K562 (cell line): ENCODE measurements around the gene SGIP1. TPM values are rescaled to one million over a fixed set of nuclear protein-coding genes. Genes with fewer than 3 reads are reported as not detected.
A peak's percentile ranks its signal among the peaks of the same experiment; 100 is the strongest.

Experiments
- ATAC-seq: fragments of 200-7000 bp; cut with Tn5 transposase; 3 replicates; pipeline ENCODE4 v1.9.1; 2020; ENCODE audit warnings: moderate library complexity
- BruUV-seq: library from RNA; stranded (reverse); fragments of 400-500 nt; replicated peaks from 2 replicates; lab custom pipeline; 2021; lab: Mats Ljungman, UMichigan
- CTCF ChIA-PET: fragments of 300-600 bp; formaldehyde crosslinking; extraction: SDS; loops from one replicate; lab custom pipeline; 2021; ENCODE audit warnings: low intra/inter-chr PET ratio; lab: Yijun Ruan, JAX
- POLR2A ChIA-PET: fragments of 300-600, 350-650 bp; sonication (Branson Sonifier 250); formaldehyde crosslinking; extraction: SDS; loops from one replicate; lab custom pipeline; 2021; ENCODE audit warnings: antibody characterized with exemption, inconsistent platforms; lab: Yijun Ruan, JAX
- DNase-seq, 4 experiments: peaks; one replicate each; pipeline versions ENCODE4 v3.0.0 to v3.0.0-alpha.2; 2011 to 2018; ENCODE audit warnings: low spot score in 3 of 4, mixed read lengths in 3 of 4; ENCODE audit errors: extremely low read depth in 1 of 4
- FAIRE-seq: peaks from 2 replicates; lab custom pipeline; 2011; peaks lifted over from hg19 to GRCh38; lab: Jason Lieb, UNC
- H2AFZ ChIP-seq: 2 replicates; pipeline ENCODE4 v1.6.0; 2011; ENCODE audit warnings: low read depth, low read length, control low read depth, inconsistent platforms
- H3K27ac ChIP-seq: fragments of 200-600 bp; 3 replicates; pipeline ENCODE4 v1.8.0; 2011; ENCODE audit warnings: low read depth, mild to moderate bottlenecking, control low read depth, inconsistent platforms, low read length, moderate library complexity, mixed read lengths; ENCODE audit errors: extremely low read depth
- H3K27me3 ChIP-seq, 2 experiments: fragments of 300-600 bp in 1 of 2; 2 replicates in 1 of 2; 3 replicates in 1 of 2; pipeline versions ENCODE4 v1.6.0 to v1.8.0; 2011; ENCODE audit warnings: inconsistent platforms in 2 of 2, low read length in 2 of 2, mild to moderate bottlenecking in 1 of 2, mixed read lengths in 1 of 2, moderate library complexity in 1 of 2; ENCODE audit not compliant: control insufficient read depth in 2 of 2, insufficient read depth in 2 of 2
- H3K36me3 ChIP-seq: fragments of 300-600 bp; 3 replicates; pipeline ENCODE4 v1.8.0; 2011; ENCODE audit warnings: mild to moderate bottlenecking, low read length, inconsistent platforms; ENCODE audit not compliant: control insufficient read depth, insufficient read depth
- H3K4me1 ChIP-seq, 2 experiments: fragments of 200-600 bp in 1 of 2; replicated peaks in 1 of 2; 2 replicates in 1 of 2; 3 replicates in 1 of 2; pipeline versions ENCODE4 v1.5.1 to v1.8.0; 2011; ENCODE audit warnings: inconsistent platforms in 2 of 2, low read length in 2 of 2, mild to moderate bottlenecking in 1 of 2, mixed read lengths in 1 of 2, moderate library complexity in 1 of 2; ENCODE audit not compliant: control insufficient read depth in 2 of 2, insufficient read depth in 2 of 2
- H3K4me2 ChIP-seq: 2 replicates; pipeline ENCODE4 v1.6.1; 2011; ENCODE audit warnings: low read length, control low read depth, inconsistent platforms, mixed read lengths; ENCODE audit not compliant: insufficient read depth
- H3K4me3 ChIP-seq: fragments of 200-600 bp; sonication (generic), shearing (Covaris generic); 2 replicates; pipeline ENCODE4 v1.5.1; 2016; ENCODE audit warnings: control low read depth, inconsistent platforms
- H3K79me2 ChIP-seq: fragments of 200-600 bp; 3 replicates; pipeline ENCODE4 v1.8.0; 2011; ENCODE audit warnings: low read length, inconsistent platforms; ENCODE audit not compliant: control insufficient read depth, insufficient read depth
- H3K9ac ChIP-seq, 2 experiments: 2 replicates each; pipeline versions ENCODE4 v1.6.0 to v1.6.1; 2011; ENCODE audit warnings: low read depth in 2 of 2, low read length in 2 of 2, control low read depth in 1 of 2, inconsistent platforms in 1 of 2, mild to moderate bottlenecking in 1 of 2, mixed read lengths in 1 of 2; ENCODE audit not compliant: insufficient read depth in 1 of 2
- H3K9me1 ChIP-seq: one replicate; pipeline ENCODE4 v1.6.0; 2011; ENCODE audit warnings: inconsistent platforms, mild to moderate bottlenecking, low read length, moderate library complexity; ENCODE audit not compliant: control insufficient read depth, insufficient read depth
- H3K9me3 ChIP-seq: replicated peaks from 2 replicates; pipeline ENCODE4 v1.5.1; 2011; ENCODE audit warnings: low read depth, low read length, inconsistent platforms; ENCODE audit not compliant: control insufficient read depth, insufficient read depth
- H4K20me1 ChIP-seq: replicated peaks from 2 replicates; pipeline ENCODE4 v1.6.1; 2011; ENCODE audit warnings: low read length, inconsistent platforms, mixed read lengths; ENCODE audit not compliant: control insufficient read depth, insufficient read depth
- ADNP ChIP-seq: fragments of 200-800 bp; sonication (Bioruptor generic); IDR thresholded peaks from 2 replicates; pipeline ENCODE4 v1.6.1; 2016; ENCODE audit warnings: missing genetic modification characterization, missing compliant biosample characterization
- BHLHE40 ChIP-seq: IDR thresholded peaks from 2 replicates; pipeline ENCODE4 v1.6.1; 2011; ENCODE audit warnings: low read length, improper control_type of control experiment
- CCNT2 ChIP-seq: IDR thresholded peaks from 2 replicates; pipeline ENCODE4 v1.6.1; 2011; ENCODE audit warnings: borderline replicate concordance, low read depth, mild to moderate bottlenecking, moderate library complexity, mixed read lengths, low read length; ENCODE audit not compliant: insufficient read length; ENCODE audit errors: extremely low read depth
- ELK3 ChIP-seq: fragments of 450-650 bp; formaldehyde crosslinking; IDR thresholded peaks from 2 replicates; pipeline ENCODE4 v1.4.0; 2020; ENCODE audit warnings: mild to moderate bottlenecking
- ETV6 ChIP-seq, 3 experiments: fragments of 150-350 bp in 1 of 3; sonication (generic) in 1 of 3; formaldehyde crosslinking in 1 of 3; IDR thresholded peaks; 2 replicates each; pipeline versions ENCODE4 v1.6.1 to v1.8.0; 2014 to 2022; ENCODE audit warnings: borderline replicate concordance in 2 of 3, low read depth in 2 of 3, antibody characterized with exemption in 1 of 3, low read length in 1 of 3, mild to moderate bottlenecking in 1 of 3, missing genetic modification reagents in 1 of 3
- FOXM1 ChIP-seq, 2 experiments: fragments of 450-650 bp in 1 of 2; sonication (generic) in 1 of 2; formaldehyde crosslinking in 1 of 2; IDR thresholded peaks; 2 replicates each; pipeline versions ENCODE4 v1.6.1 to v1.9.0; 2017 to 2022; ENCODE audit warnings: low read depth in 2 of 2, mild to moderate bottlenecking in 2 of 2, missing genetic modification reagents in 1 of 2, moderate library complexity in 1 of 2
- HDAC2 ChIP-seq: fragments of 450-650 bp; IDR thresholded peaks from 2 replicates; pipeline ENCODE4 v1.6.1; 2016; ENCODE audit warnings: mild to moderate bottlenecking
- KLF6 ChIP-seq: fragments of 250-450 bp; sonication (Bioruptor Pico); IDR thresholded peaks from 2 replicates; pipeline ENCODE4 v1.4.0; 2020; ENCODE audit warnings: mild to moderate bottlenecking, moderate library complexity, borderline replicate concordance
- MEF2A ChIP-seq: IDR thresholded peaks from 2 replicates; pipeline ENCODE4 v1.6.1; 2011; ENCODE audit warnings: low read depth, mild to moderate bottlenecking, low read length, moderate library complexity; ENCODE audit not compliant: control insufficient read depth
- NEUROD1 ChIP-seq: fragments of 150-350 bp; IDR thresholded peaks from 2 replicates; pipeline ENCODE4 v1.6.1; 2014; ENCODE audit warnings: borderline replicate concordance, low read length, low read depth; ENCODE audit not compliant: partially characterized antibody
- NFATC3 ChIP-seq: fragments of 450-650 bp; IDR thresholded peaks from 2 replicates; pipeline ENCODE4 v1.6.1; 2017; ENCODE audit warnings: mild to moderate bottlenecking
- NR2C2 ChIP-seq, 2 experiments: fragments of 200-800 bp in 1 of 2; sonication (Bioruptor generic) in 1 of 2; sonication (generic) in 1 of 2; formaldehyde crosslinking in 1 of 2; IDR thresholded peaks; 2 replicates each; pipeline versions ENCODE4 v1.6.1 to v1.8.0; 2016 to 2022; ENCODE audit warnings: mild to moderate bottlenecking in 1 of 2, missing compliant biosample characterization in 1 of 2, missing genetic modification characterization in 1 of 2, missing genetic modification reagents in 1 of 2
- POLR2A ChIP-seq: fragments of 450-650 bp; conservative IDR thresholded peaks from 2 replicates; pipeline ENCODE4 v1.6.1; 2016
- RB1 ChIP-seq: fragments of 450-650 bp; IDR thresholded peaks from 2 replicates; pipeline ENCODE4 v1.6.1; 2017; ENCODE audit warnings: low read depth, mild to moderate bottlenecking
- THRB ChIP-seq: fragments of 450-650 bp; formaldehyde crosslinking; conservative IDR thresholded peaks from 2 replicates; pipeline ENCODE4 v1.4.0; 2022; ENCODE audit warnings: mild to moderate bottlenecking, missing genetic modification characterization
- ZBED1 ChIP-seq: IDR thresholded peaks from 2 replicates; pipeline ENCODE4 v1.6.1; 2014
- ZNF280B ChIP-seq: fragments of 250-450 bp; sonication (Bioruptor Pico); IDR thresholded peaks from 2 replicates; pipeline ENCODE4 v1.5.1; 2021; ENCODE audit warnings: mild to moderate bottlenecking
- ZNF41 ChIP-seq: fragments of 250-450 bp; sonication (Bioruptor Pico); conservative IDR thresholded peaks from 2 replicates; pipeline ENCODE4 v1.4.0; 2020; ENCODE audit warnings: mild to moderate bottlenecking
- WGBS: fragments of 100-300 bp; shearing (Covaris generic); methylation state at CpG from one replicate; pipeline ENCODE4 v1.1.6; 2016; ENCODE audit warnings: low coverage, mixed read lengths; ENCODE audit not compliant: insufficient coverage; ENCODE audit errors: missing lambda C conversion rate; 5-methylcytosine and 5-hydroxymethylcytosine counted together
- in situ Hi-C: fragments of 300-500 bp; cut with MboI; formaldehyde crosslinking; loops from 4 replicates; pipeline ENCODE4 v1.15.0; 2018; ENCODE audit warnings: inconsistent platforms, mixed read lengths
- intact Hi-C: fragments of 100-400 bp; cut with micrococcal nuclease; formaldehyde crosslinking; loops from 2 replicates; pipeline ENCODE4 v1.14.2; 2022
- polyA plus RNA-seq, 8 experiments: library from polyadenylated mRNA; depleted of rRNA in 4 of 8; stranded (reverse) in 5 of 8; unstranded in 3 of 8; fragments of >200 nt; fragmentation: Nextera tagmentation in 2 of 8; fragmentation: Illumina TruSeq in 1 of 8; extraction: Ambion mirVana in 2 of 8; extraction: Trizol in 1 of 8; gene quantifications; 2 replicates each; pipeline versions ENCODE4 v1.2.1 to v1.2.3, GENCODE V29; 2011 to 2014; ENCODE audit warnings: inconsistent platforms in 1 of 8, missing spikeins in 1 of 8
- total RNA-seq, 7 experiments: library from RNA; depleted of rRNA in 6 of 7; stranded (reverse); fragments of >200 nt in 6 of 7; fragmentation: Illumina TruSeq in 2 of 7; extraction: Trizol in 2 of 7; gene quantifications; 2 replicates each; pipeline versions ENCODE4 v1.2.1 to v1.2.3, GENCODE V29; 2011 to 2021; ENCODE audit warnings: low replicate concordance in 1 of 7

SGIP1 gene
- total and polyA plus RNA-seq, 9 of the 15 experiments (the other 6 are each of a cell fraction or from before 2014, with no cell fraction given) = 0.07 to 0.35 TPM; not detected in 7

DNA sequence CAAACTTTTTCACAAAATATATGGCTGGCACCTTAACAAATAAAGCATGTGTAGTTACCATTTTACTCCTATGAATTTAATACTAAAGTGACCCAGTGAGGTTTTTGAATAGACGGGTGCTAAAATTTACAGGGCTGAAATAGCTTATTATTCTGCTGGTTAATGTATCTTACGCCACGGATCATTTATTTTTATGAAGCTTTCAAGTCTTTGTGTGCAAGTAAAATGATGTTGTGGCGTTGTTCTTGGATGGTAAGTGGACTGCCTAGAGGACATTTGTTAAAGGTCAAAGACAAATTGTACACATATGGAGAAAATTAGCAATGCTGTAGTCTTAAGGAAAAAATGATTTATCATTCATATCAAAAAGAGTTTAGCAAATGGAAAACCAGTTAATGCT lies 244.3 kb downstream of the SGIP1 start:
- H3K27ac ChIP-seq = no peak overlapping the region
- H3K27me3 ChIP-seq = no peaks in the 10 kb centered on the region
- CTCF ChIA-PET = no interaction called here
- no peak overlapping the region for H3K4me2 ChIP-seq
- in situ Hi-C loops (no loop called here), intact Hi-C loops (no loop called here)
- 0 out of 2 replicates have a peak overlapping the region, but pooled peaks have one; percentile 8 for H2AFZ ChIP-seq
- no peaks in the 10 kb centered on the region for H3K9me1 ChIP-seq
- no peak for DNase-seq
- WGBS = 55% methylated on average over 4 of the region's 4 CpGs
- H4K20me1 ChIP-seq = no peaks in the 10 kb centered on the region
- H3K4me1 ChIP-seq = no peaks in the 10 kb centered on the region; a peak in 1 of 5 replicates
- BruUV-seq = no TSS peak
- H3K9me3 ChIP-seq = no peaks in the 10 kb centered on the region
- POLR2A ChIA-PET = interaction anchor here (1.1 to 1.8 kb wide), 3 partner anchors 8 to 20 kb away, joined by 3 to 4 read pairs (median 3); no protein-coding TSS in a partner anchor
- H3K36me3 ChIP-seq = no peaks in the 10 kb centered on the region
- no peaks in the 10 kb centered on the region for H3K79me2 ChIP-seq
- no peak for FAIRE-seq
- H3K9ac ChIP-seq = no peak overlapping the region
- ATAC-seq = no peak
- no peak overlapping the region for H3K4me3 ChIP-seq
- TF ChIP-seq POLR2A (no peak), ELK3 (CRISPR knock-in tag) (no peak), BHLHE40 (no peak), ZBED1 (no peak), THRB (no peak), KLF6 (no peak), ETV6 (IDR thresholded peaks at IDR 0.05; ENCODE audit: borderline replicate concordance in 1 of 2, low read depth in 2 of 2, low read length in 1 of 2) (no peak), ETV6 (CRISPR knock-in tag; IDR thresholded peaks at IDR 0.05; ENCODE audit: borderline replicate concordance) (no peak), RB1 (no peak), NEUROD1 (no peak), FOXM1 (IDR thresholded peaks at IDR 0.05; ENCODE audit: low read depth) (no peak), FOXM1 (CRISPR knock-in tag; IDR thresholded peaks at IDR 0.05; ENCODE audit: low read depth) (no peak), ADNP (tag) (no peak), CCNT2 (no peak), HDAC2 (no peak), NFATC3 (no peak), MEF2A (no peak), NR2C2 (CRISPR knock-in tag; IDR thresholded peaks at IDR 0.05) (no peak), NR2C2 (tag; IDR thresholded peaks at IDR 0.05) (no peak), ZNF41 (CRISPR knock-in tag) (no peak), ZNF280B (CRISPR knock-in tag) (no peak)
